Neural progenitor cell (in vitro differentiated cells): Measurements from ENCODE around the gene IL17C.
A peak's percentile ranks its signal among the peaks of the same experiment; 100 is the strongest.

Experiments
- EZH2 ChIP-seq: fragments of 200-600 bp; sonication (generic); IDR thresholded peaks from 2 replicates; pipeline ENCODE4 v1.6.1; 2017; ENCODE audit warnings: antibody characterized with exemption, mild to moderate bottlenecking, moderate library complexity
- EZH2phosphoT487 ChIP-seq: fragments of 200-600 bp; sonication (generic); IDR thresholded peaks from 2 replicates; pipeline ENCODE4 v1.6.1; 2017; ENCODE audit warnings: antibody characterized with exemption
- TF ChIP-seq, protein P1 (sequence below): fragments of 200-600 bp; sonication (generic); IDR thresholded peaks from 2 replicates; pipeline ENCODE4 v1.5.1; 2017; ENCODE audit warnings: antibody characterized with exemption, mild to moderate bottlenecking

GRCh38 chr16:88610909-88611812 lies 27.2 kb upstream of the IL17C start:
- TF ChIP-seq, protein P1, sequence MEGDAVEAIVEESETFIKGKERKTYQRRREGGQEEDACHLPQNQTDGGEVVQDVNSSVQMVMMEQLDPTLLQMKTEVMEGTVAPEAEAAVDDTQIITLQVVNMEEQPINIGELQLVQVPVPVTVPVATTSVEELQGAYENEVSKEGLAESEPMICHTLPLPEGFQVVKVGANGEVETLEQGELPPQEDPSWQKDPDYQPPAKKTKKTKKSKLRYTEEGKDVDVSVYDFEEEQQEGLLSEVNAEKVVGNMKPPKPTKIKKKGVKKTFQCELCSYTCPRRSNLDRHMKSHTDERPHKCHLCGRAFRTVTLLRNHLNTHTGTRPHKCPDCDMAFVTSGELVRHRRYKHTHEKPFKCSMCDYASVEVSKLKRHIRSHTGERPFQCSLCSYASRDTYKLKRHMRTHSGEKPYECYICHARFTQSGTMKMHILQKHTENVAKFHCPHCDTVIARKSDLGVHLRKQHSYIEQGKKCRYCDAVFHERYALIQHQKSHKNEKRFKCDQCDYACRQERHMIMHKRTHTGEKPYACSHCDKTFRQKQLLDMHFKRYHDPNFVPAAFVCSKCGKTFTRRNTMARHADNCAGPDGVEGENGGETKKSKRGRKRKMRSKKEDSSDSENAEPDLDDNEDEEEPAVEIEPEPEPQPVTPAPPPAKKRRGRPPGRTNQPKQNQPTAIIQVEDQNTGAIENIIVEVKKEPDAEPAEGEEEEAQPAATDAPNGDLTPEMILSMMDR: peak; percentile 48
- no peak for TF ChIP-seq EZH2
- TF ChIP-seq EZH2phosphoT487: no peak
